ENCODE measurements around the gene ZSCAN30. TPM values are rescaled to one million over a fixed set of nuclear protein-coding genes. Genes with fewer than 3 reads are reported as not detected.

ZSCAN30 gene
- total RNA-seq, 1 donor from 2014 or later, result 13.3 TPM

GRCh38 chr18:35253655-35254287 lies 36.3 kb downstream of the ZSCAN30 start:
- intact Hi-C loops (cut with micrococcal nuclease), result no loop called here

GRCh38 chr18:35252466-35252865 lies 37.6 kb downstream of the ZSCAN30 start:
- Histone ChIP-seq H3K27ac (replicated peaks) (no peak overlapping the region), H3K36me3 (peaks cover 90% of the 10 kb centered on the region), H3K27me3 (ENCODE audit: low read depth) (no peaks in the 10 kb centered on the region), H3K4me3 (no peak overlapping the region), H3K9me3 (replicated peaks) (peaks cover 18% of the 10 kb centered on the region), H3K4me1 (no peaks in the 10 kb centered on the region)
- TF ChIP-seq CTCF (IDR thresholded peaks at IDR 0.05; ENCODE audit: borderline replicate concordance), result no peak
- intact Hi-C loops (cut with micrococcal nuclease), result no loop called here
- no peak for DNase-seq

More at GRCh38 chr18:35253655-35254287, 36.3 kb downstream of the ZSCAN30 start:
- Histone ChIP-seq H3K27ac (replicated peaks) (no peak overlapping the region), H3K9me3 (replicated peaks) (peaks cover 18% of the 10 kb centered on the region), H3K27me3 (ENCODE audit: low read depth) (no peaks in the 10 kb centered on the region), H3K4me1 (no peaks in the 10 kb centered on the region), H3K36me3 (peaks cover 88% of the 10 kb centered on the region), H3K4me3 (no peak overlapping the region)
- TF ChIP-seq CTCF (IDR thresholded peaks at IDR 0.05; ENCODE audit: borderline replicate concordance), result no peak
- DNase-seq, result no peak

GRCh38 chr18:35248429-35248828 lies 41.6 kb downstream of the ZSCAN30 start:
- Histone ChIP-seq H3K36me3 (peaks cover 98% of the 10 kb centered on the region), H3K9me3 (replicated peaks) (peaks cover 7% of the 10 kb centered on the region), H3K27ac (replicated peaks) (no peak overlapping the region), H3K27me3 (ENCODE audit: low read depth) (no peaks in the 10 kb centered on the region), H3K4me3 (no peak overlapping the region), H3K4me1 (no peaks in the 10 kb centered on the region)
- intact Hi-C loops (cut with micrococcal nuclease), result no loop called here
- TF ChIP-seq CTCF (IDR thresholded peaks at IDR 0.05; ENCODE audit: borderline replicate concordance), result no peak
- DNase-seq, result no peak

- DNase-seq, result no peak
- Histone ChIP-seq H3K4me1 (peaks cover 1% of the 10 kb centered on the region), H3K9me3 (replicated peaks) (no peaks in the 10 kb centered on the region), H3K27ac (replicated peaks) (peak overlapping the region; percentile 4), H3K4me3 (no peak overlapping the region), H3K27me3 (ENCODE audit: low read depth) (no peaks in the 10 kb centered on the region), H3K36me3 (peaks cover 98% of the 10 kb centered on the region)
- TF ChIP-seq CTCF (IDR thresholded peaks at IDR 0.05; ENCODE audit: borderline replicate concordance), result no peak
- intact Hi-C loops (cut with micrococcal nuclease), result no loop called here
Measured at GRCh38 chr18:35247412-35248249, 42.4 kb downstream of the ZSCAN30 start.

- intact Hi-C loops (cut with micrococcal nuclease), result no loop called here
Measured at GRCh38 chr18:35246831-35247230, 43.2 kb downstream of the ZSCAN30 start.

More at GRCh38 chr18:35246831-35247230, 43.2 kb downstream of the ZSCAN30 start:
- Histone ChIP-seq H3K4me1 (peaks cover 9% of the 10 kb centered on the region), H3K27ac (replicated peaks) (peak overlapping the region; percentile 4), H3K27me3 (ENCODE audit: low read depth) (no peaks in the 10 kb centered on the region), H3K4me3 (no peak overlapping the region), H3K9me3 (replicated peaks) (no peaks in the 10 kb centered on the region), H3K36me3 (peaks cover 95% of the 10 kb centered on the region)
- no peak for TF ChIP-seq CTCF (IDR thresholded peaks at IDR 0.05; ENCODE audit: borderline replicate concordance)
- no peak for DNase-seq
